ENCODE results near the gene ICAM1.

Gene ICAM1

GRCh38 chr19:10292789-10293636 is 22.1 kb downstream of the ICAM1 start:
- no peak for DNase-seq (ENCODE audit: low spot score)

GRCh38 chr19:10293637-10294367 is 22.9 kb downstream of the ICAM1 start:
- DNase-seq (ENCODE audit: low spot score): no peak

- no peak for DNase-seq (ENCODE audit: low spot score)
These were observed 23.4 kb downstream of the ICAM1 start for GRCh38 chr19:10294368-10294697.

GRCh38 chr19:10295305-10295846 is 24.5 kb downstream of the ICAM1 start:
- DNase-seq (ENCODE audit: low spot score): no peak

GRCh38 chr19:10295847-10296591 is 25.1 kb downstream of the ICAM1 start:
- no peak for DNase-seq (ENCODE audit: low spot score)

- DNase-seq (ENCODE audit: low spot score): no peak
These were observed 28.9 kb downstream of the ICAM1 start for GRCh38 chr19:10299545-10300458.

GRCh38 chr19:10305139-10305806 is 34.4 kb downstream of the ICAM1 start:
- peak; percentile 83 for DNase-seq (ENCODE audit: low spot score)

- no peak for DNase-seq (ENCODE audit: low spot score)
These were observed 35.4 kb downstream of the ICAM1 start for GRCh38 chr19:10306327-10306726.

GRCh38 chr19:10309423-10309822 is 38.5 kb downstream of the ICAM1 start, which contains the start of gene ZGLP1:
Gene ZGLP1, minus strand, starts transcription at chr19:10309815.
- no peak for DNase-seq (ENCODE audit: low spot score)

- DNase-seq (ENCODE audit: low spot score): peak; percentile 96
These were observed 44.7 kb downstream of the ICAM1 start, which contains the start of gene FDX2 for GRCh38 chr19:10315335-10316214. Gene FDX2, minus strand, starts transcription at chr19:10316015. Its CDS starts 19 bp downstream, at chr19:10315996.

- DNase-seq (ENCODE audit: low spot score): no peak
These were observed 45.5 kb downstream of the ICAM1 start for GRCh38 chr19:10316229-10317044.

GRCh38 chr19:10317045-10317856 is 46.3 kb downstream of the ICAM1 start:
- DNase-seq (ENCODE audit: low spot score): no peak

GRCh38 chr19:10317857-10318462 is 47.0 kb downstream of the ICAM1 start:
- no peak for DNase-seq (ENCODE audit: low spot score)

- DNase-seq (ENCODE audit: low spot score): no peak
These were observed 48.1 kb downstream of the ICAM1 start for GRCh38 chr19:10318807-10319682.

- DNase-seq (ENCODE audit: low spot score): no peak
These were observed 49.9 kb downstream of the ICAM1 start for GRCh38 chr19:10320602-10321416.

- DNase-seq (ENCODE audit: low spot score): no peak
These were observed 50.5 kb downstream of the ICAM1 start for GRCh38 chr19:10321417-10321797.
